Epithelial cell of prostate (primary cell): Measurements from ENCODE around the gene AMMECR1.

Experiments used
- DNase-seq: peaks from one replicate; pipeline ENCODE4 v3.0.0-alpha.2; 2011; ENCODE audit warnings: low read depth, low spot score
- H3K27ac ChIP-seq: fragments of 450-650 bp; 2 replicates; pipeline ENCODE4 v1.5.1; 2017; ENCODE audit warnings: mild to moderate bottlenecking

The AMMECR1 gene

GRCh38 chrX:110146521-110146920 is 171.4 kb downstream of the AMMECR1 start:
- no peak overlapping the region for H3K27ac ChIP-seq
- no peak for DNase-seq

- no peak for DNase-seq
- no peak overlapping the region for H3K27ac ChIP-seq
These were observed 172.0 kb downstream of the AMMECR1 start for GRCh38 chrX:110145854-110146253.

GRCh38 chrX:110145311-110145710 is 172.6 kb downstream of the AMMECR1 start:
- H3K27ac ChIP-seq, result no peak overlapping the region
- no peak for DNase-seq
